ENCODE results near the gene SDCCAG8. TPM values are rescaled to one million over a fixed set of nuclear protein-coding genes. Genes with fewer than 3 reads are reported as not detected.
A peak's percentile ranks its signal among the peaks of the same experiment; 100 is the strongest.

Gene SDCCAG8
- total RNA-seq, 1 donor from 2014 or later = 29.4 TPM

DNA sequence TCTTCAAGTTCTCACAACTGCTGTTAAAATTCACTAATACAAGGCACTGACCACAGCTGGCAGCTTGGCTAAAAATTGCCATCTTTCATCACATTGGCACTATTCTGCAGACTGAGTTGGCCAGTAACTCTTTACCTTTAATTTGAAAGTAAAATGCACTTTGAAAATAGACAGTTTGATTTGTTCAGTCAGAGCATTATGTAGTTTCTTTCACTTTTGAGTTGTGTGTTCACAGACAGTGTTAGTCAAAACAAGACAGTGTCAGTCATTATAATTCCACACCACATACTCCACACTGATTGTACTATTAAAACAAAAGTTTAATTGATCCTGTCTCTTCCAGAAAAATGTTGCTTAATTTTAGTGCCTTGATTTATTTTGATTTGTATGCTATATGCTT is 160.7 kb downstream of the SDCCAG8 start:
- DNase-seq (ENCODE audit: low read depth) = no peak

DNA sequence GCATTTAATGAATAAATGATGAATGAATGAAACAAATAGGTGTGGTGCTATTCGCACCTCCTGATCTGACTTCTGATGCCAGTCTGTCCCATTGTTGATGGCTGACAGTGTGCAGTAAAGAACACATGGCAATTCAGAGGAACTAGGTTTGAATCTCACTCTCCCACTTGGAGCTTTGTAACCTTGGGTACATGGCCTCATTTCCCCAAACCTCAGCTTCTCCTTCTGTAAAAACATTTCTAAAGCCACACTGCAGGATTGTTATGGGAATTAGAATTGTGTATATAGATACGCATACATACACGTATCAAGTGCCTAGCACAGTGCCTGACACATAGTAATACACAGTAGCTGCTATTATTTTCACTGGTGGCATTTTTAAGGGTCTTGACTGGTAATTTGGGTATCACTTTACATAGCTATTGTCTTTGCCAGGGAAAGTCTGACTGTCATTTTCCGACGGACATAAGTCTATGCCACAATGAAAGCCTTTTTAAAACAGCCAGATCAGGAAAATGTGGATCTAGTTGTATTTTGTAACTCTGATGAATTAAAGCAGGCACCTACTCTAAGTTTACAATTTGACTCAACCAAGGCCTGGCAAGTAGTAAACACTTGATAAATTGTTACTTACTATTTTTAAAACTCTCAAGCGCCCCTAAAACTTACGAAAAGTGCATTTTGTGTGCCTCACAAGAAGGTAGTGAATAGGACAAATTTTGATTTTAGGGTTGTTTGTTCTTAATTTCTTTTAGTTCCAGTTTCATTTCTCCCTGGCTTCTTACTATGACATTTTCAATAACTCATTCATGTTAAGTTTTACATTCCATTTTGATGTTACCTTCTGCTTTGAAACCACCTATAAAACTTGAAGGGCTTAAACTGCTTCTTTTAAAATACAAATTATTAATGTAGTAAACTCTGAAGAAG is 164.4 kb downstream of the SDCCAG8 start:
- no peak for DNase-seq (ENCODE audit: low read depth)

DNA sequence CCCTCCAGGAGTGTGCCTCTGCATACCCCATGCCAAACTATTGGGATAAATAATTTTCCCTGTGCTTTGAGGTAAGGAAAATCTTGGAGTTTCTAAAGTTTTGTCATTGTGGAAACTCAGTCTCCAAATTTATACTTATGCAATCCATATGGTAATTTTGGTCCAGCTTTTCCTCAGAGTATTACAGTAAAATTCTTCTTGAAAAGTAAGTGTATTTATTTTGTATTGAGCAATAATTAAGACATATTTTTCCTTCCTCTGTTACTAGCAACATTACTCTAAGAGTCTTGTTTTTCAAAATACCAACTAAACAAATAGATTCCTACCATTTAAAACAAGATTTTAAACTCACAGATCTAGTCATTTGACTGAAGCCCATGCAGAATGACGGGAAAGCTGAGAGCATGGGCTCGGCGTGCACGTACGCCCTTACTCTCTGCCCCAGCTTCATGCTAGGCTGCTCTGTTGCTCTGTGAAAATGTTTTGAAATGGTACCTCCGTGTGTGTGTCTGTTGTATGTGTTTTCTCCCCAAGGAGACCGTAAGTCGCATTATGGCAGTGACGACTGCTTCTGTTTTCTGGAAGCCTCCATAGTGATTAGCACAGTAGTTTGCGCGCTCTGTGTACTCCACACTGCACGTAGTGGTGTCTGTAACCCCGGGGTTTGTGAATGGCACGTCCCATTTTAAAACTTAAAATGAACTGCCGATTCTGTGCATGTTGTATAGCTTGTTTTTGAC is 165.3 kb downstream of the SDCCAG8 start:
- DNase-seq (ENCODE audit: low read depth) = no peak

DNA sequence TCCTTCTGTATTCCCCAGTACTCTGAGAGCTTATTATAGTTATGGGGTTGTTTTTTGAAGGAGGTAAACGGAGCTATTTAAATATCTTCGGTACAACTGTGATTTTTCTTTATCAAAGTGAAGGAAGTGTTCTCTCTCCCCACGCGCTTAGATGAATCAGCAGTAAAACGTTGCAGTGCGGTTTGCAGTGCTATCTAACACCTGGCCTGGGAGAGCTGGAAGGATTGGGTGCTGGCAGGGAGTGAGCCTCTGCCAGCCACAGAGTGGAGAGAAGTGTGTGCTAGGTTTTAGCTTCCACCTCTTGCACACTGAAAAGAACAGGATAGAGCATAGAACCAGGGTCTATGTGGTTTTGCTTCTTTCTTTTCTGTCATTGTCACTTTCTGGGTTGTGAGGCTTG is 165.9 kb downstream of the SDCCAG8 start:
- peak; percentile 81 for DNase-seq (ENCODE audit: low read depth)

DNA sequence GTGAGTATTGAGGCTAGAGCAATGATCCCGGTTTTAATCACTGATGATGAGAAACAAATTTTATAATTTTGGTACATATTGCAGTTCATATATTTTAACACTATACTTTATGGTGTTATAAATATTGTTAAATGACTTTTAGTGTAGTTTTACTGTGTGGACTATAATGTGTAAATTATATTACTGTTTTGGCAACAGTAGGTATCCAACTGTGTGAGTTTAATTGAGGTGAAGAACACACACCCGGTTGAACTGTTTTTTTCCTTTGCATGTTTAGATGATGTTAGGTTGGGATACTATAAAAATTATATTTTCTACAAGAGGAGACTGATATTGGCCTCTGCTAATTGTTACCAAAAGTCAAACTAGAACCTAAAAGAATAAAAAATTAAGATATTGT is 166.5 kb downstream of the SDCCAG8 start:
- DNase-seq (ENCODE audit: low read depth) = no peak

DNA sequence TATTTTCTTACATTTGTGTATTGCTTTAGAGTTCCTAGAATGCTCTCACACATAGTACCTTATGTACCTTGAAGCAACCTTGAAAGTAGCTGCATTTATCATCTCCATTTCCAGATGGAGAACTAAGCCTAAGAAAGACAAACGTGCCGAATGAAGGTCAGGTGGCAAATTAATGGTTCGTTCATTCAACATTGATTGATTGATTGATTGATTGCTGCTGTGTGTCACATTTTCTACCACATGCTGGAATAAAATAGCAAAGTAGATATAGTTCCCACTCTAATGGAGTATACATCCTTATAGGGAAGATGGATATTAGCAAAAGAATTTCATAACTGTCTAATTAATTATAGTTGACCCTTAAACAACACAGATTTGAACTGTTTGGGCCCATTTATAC is 172.2 kb downstream of the SDCCAG8 start:
- DNase-seq (ENCODE audit: low read depth) = no peak

DNA sequence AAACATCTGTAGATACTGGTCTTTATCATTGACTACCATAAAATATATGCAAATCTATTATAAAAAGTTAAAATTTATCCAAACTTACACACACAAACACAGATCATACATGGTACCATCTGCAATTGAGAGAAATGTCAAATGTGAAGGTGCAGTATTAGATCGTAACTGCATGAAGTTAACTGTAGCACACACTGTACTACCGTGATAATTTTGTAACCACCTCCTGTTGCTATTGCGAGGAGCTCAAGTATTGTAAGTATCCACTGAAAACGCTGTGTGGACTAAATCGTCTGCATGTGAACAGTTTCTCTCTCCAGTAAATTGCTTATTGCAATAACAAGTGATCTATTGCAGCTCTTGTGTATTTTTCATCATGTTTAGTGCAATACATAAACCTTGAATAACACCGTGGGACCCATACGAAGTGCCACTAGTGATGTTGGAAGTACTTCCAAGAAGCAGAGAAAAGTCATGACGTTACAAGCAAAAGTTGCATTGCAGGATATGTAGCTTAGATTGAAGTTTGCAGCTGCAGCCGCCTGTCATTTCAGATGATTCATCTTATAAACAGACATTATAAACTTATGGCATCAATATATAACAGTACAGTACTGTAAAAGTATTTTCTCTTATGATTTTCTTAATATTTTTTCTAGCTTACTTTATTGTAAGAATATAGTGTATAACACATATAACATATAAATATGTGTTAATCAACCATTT is 172.9 kb downstream of the SDCCAG8 start:
- no peak for DNase-seq (ENCODE audit: low read depth)

DNA sequence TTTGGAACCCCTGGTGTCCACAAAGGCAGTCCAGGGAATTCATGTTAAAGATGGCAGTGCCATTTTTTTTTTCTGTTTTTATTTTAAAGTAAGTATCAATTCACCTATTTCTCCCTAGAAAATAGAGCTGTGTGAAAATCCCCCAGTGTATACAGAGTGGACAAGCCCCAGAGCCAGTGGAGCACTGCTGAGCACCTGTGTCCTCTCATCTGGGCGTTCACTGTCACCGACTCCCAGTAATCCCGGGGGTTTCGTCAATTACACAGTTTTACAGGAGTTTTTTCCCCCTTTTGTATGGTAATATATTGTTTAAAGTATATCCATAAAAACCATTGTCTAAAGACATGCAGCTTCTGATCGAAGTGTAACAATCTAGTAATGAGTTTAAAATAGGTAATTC is 175.8 kb downstream of the SDCCAG8 start:
- no peak for DNase-seq (ENCODE audit: low read depth)

DNA sequence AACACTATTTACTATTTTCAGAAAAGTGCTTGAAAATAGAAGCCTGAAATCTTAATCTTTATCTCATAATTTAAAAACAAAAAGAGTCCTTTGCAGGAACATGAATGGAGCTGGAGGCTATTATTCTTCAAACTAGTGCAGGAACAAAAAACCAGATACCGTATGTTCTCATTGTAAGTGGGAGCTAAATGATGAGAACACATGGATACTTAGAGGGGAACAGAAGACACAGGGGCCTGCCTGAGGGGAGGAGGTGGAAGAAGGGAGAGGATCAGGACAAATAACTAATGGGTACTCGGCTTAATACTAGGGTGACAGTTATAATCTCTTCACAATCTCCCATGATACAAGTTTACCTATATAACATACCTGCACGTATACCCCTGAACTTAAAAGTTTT is 176.3 kb downstream of the SDCCAG8 start:
- no peak for DNase-seq (ENCODE audit: low read depth)

DNA sequence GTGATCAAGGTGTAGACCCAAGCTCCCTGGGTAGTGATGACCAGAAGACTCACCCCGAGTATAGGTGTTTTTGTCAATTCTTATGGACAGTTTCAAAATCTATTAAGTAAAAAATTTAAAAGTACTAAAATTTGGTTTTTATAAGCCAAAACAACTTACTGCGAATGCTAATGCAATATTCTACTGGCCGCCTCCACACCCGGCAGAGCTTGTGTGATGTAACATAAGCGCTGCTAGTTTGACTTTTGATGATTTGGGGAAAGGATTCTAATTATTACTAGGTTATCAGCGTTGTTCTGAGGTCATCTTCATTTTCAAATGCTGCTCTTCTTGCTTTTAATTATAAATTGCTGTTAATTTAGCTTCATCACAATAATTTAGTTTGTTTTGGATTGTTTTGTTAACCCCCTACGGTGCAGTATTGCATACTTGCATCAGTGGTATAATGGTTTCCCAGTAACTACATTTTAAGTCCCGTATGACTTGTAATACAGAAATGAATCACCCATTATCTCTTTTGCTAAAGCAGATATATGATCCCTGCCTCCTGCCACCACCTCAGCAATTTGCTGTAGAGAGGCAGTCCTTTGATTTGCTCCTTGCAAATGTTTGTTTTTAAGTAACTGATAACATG is 178.0 kb downstream of the SDCCAG8 start:
- DNase-seq (ENCODE audit: low read depth) = no peak

DNA sequence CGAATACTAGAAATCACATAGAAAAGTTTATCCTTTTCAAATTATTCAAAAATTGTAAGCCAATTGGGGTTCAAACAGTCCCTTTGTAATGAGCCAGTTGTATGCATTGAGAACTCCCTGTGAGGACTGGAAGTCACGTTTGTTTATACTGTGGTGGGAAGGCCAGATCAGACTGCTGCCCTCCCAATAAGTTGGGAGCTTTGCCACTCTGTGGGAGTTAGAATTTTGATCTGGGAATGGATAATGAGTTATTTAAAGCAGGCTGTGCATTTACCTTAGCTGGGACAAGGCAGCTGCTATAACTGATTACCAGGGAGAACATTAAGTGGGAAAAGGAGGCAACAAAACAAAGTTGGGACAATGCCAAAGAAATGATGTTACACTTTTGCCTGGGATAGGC is 178.8 kb downstream of the SDCCAG8 start:
- DNase-seq (ENCODE audit: low read depth) = no peak

DNA sequence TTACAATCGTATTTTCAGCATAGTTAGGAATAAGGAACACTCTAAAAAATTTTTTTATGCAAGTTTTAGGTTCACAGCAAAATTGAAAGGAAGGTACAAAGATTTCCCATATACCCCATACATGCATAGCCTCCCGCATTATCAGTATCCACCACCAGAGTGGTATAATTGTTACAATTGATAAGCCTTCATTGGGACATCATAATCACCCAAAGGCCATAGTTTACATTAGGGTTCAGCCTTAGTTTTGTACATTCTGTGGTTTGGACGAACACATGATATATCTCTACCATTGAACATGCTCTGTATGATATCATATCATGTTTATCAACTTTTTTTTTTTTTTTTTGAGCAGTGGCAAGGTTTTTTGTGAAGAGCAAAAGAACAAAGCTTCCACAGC is 180.0 kb downstream of the SDCCAG8 start:
- no peak for DNase-seq (ENCODE audit: low read depth)

DNA sequence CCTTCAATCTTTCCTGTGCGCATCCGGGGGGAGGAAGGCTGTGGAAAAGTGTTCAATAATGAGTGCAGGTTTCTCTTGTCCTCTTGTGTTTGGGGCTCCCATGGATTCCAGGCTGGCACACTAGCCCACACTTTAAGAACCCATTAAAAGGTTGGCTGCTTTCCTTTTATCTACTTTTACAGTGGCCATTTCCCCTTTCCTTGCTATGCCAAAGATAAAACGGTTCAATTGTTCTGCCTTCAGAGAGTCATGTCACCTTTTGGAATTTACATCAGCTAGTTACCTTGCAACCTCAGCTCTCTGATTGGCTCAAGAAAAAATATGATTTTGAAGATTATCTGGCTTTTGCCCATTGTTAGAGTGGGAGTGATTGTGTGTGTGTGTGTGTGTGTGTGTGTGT is 182.3 kb downstream of the SDCCAG8 start:
- DNase-seq (ENCODE audit: low read depth) = no peak

DNA sequence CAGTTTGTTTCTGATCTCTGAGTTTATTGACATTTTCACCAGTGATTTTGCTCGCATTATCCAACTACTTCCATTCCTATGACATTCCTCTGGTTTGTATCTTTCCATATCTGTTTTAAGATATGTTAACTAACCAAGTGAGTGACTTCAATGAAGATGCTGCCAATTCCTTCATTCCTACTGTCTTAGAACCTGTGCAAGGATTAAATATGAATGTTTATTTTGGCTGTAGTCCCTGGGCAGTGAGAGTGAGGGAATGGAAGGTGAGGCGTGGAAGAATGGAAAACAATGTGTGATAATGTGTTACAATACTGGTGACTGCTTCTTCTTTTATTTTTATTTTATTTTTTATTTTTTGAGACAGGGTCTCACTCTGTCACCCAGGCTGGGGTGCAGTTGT is 183.0 kb downstream of the SDCCAG8 start:
- no peak for DNase-seq (ENCODE audit: low read depth)

DNA sequence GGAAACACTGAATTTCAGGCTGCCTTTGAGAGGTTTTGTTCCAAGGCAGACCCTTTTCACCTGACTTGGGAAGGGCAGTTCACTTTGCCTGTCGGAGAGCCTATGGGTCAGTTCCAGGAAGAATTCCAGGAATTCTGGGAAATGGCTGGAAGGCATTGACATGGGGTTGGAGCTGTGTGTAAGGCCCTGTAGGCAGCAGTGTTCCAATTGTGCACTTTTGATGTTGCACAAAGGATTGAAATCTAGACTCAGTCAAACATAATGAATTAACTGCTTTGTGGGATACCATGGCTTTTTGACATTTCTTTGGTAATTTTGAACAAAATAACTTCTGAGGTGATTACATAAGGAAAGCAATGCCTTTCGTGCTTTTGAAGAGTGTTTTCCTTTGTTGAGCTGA is 184.6 kb downstream of the SDCCAG8 start:
- DNase-seq (ENCODE audit: low read depth) = no peak

DNA sequence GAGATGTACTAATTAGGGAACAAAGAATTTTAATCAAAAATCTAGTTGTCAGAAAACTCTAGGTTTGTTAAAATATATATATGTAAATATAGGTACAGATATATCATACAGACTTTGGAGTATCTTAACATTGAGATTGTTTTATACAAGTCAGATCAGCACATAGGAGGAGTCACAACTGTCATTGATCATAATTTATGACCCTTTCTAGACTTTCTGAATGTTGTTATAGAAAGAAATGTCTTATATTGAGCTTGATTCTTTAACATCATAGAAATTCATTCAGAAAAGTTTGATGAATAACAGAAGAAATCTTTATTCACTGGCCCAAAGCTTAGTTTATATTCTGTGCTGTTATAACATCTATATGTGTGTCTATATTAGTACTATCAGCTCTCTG is 185.8 kb downstream of the SDCCAG8 start:
- no peak for DNase-seq (ENCODE audit: low read depth)

DNA sequence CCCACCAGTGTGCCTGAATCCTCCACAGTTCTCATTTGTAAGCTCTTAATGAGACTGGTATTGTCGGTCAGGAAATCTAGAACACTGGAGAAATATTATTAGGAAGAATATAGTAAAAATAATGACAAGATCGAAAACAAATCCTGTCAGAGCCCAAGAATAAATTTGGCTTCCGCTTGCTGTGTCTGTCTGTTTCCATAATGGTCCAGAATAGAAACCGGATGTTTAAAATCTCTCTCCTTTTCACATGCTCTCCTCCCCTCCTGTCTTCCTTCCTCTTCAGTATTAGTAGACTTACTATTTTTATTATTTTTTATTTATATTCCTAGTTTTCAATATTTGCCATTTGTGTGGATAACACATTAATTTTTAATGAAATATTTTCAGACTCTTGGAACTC is 187.7 kb downstream of the SDCCAG8 start:
- DNase-seq (ENCODE audit: low read depth) = no peak

DNA sequence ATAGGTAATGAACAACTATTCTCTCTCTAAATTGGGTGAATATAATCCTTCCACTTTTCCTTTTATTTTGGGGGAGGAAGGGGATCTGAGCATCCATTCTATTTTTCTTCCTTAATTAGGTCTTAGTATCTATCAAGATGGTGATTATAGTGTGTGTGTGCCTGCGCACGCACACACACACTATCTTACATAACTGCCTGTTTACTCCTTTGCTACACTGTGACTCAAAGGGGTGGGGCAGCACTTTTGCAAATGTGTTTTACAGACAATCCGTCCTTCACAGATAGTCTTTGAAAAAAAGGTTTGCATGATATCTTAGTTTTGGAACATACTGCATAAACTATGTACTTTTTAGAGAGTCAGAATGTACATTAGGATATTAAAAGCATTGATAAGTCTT is 191.5 kb downstream of the SDCCAG8 start:
- DNase-seq (ENCODE audit: low read depth) = peak; percentile 31

DNA sequence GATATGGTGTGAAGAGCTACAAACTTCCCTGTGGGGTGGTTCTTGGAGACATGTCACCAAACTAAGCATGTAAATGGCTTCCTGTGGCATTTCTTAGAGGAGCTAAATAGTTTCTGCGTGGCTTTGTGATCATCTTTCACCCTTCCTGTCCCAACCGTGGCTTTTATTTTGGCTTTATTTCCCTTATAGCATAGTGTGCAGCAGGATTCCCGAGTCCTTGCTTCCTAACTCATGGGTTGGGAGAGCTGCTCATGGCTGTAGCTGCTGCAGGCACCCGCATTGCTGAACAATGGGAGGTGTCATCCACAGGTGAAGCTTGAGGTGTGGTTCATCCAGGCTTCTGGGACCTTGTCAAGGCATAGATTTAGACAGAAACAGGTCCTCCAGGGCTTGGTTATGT is 192.0 kb downstream of the SDCCAG8 start:
- peak; percentile 38 for DNase-seq (ENCODE audit: low read depth)

DNA sequence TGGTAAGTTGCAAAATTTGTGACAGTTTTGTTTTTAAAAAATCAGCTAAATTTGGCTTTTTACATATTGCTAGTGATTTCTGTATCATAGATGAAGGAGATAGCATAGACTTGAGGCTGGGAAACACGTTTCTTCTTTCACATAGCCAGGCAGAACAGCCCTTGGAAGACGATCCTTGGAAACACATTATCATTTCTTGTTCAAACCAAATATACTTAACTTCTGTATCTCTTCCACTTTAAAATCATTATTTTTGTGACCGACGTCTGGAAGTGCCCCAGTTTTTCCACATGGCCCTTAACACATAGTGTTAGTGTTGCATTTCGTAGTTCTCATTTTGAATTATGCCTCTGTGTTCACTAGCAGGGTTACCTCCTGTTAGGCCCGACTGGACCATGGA is 193.5 kb downstream of the SDCCAG8 start:
- DNase-seq (ENCODE audit: low read depth) = no peak

DNA sequence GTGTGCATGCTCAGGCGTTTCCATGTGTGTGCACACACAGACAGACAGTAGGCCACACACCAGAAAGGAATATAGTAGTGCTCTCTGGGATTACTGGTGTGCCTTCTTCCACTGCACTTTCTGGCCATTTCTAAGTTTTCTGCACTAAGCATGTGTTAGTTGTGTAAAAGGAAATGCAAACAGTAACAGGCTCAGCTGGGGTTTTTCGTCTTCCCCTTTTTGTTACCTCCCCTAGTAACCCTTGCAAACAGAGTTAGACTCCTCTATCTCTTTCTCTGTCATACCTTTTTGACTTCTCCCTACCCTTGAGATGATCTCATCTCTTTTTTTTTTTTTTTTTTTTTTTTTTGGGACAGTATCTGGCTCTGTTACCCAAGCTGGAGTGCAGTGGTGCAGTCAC is 196.3 kb downstream of the SDCCAG8 start:
- DNase-seq (ENCODE audit: low read depth) = no peak

Measured in myocyte (in vitro differentiated cells).